H9 (cell line): ENCODE measurements around the gene VPS13A. TPM values are rescaled to one million over a fixed set of nuclear protein-coding genes. Genes with fewer than 3 reads are reported as not detected.

ENCODE experiments used
- DNase-seq: peaks from one replicate; pipeline ENCODE4 v3.0.0-alpha.2; 2017
- H2AFZ ChIP-seq: one replicate; pipeline ENCODE4 v1.6.1; 2013; ENCODE audit warnings: mild to moderate bottlenecking, low read length, control low read depth, moderate library complexity
- H2AK5ac ChIP-seq: 2 replicates; pipeline ENCODE4 v1.6.1; 2013; ENCODE audit warnings: low read length, control low read depth, mixed read lengths; ENCODE audit not compliant: insufficient read length
- H2BK120ac ChIP-seq: one replicate; pipeline ENCODE4 v1.6.1; 2013; ENCODE audit warnings: low read depth, mild to moderate bottlenecking, low read length, control low read depth, inconsistent platforms; ENCODE audit not compliant: poor library complexity, severe bottlenecking
- H2BK12ac ChIP-seq: 2 replicates; pipeline ENCODE4 v1.6.1; 2013; ENCODE audit warnings: low read length, control low read depth, mixed read lengths, low read depth; ENCODE audit not compliant: insufficient read length
- H2BK15ac ChIP-seq: 2 replicates; pipeline ENCODE4 v1.6.1; 2013; ENCODE audit warnings: low read depth, low read length, control low read depth
- H2BK20ac ChIP-seq: one replicate; pipeline ENCODE4 v1.6.1; 2013; ENCODE audit warnings: low read depth, mild to moderate bottlenecking, low read length, control low read depth, inconsistent platforms; ENCODE audit not compliant: poor library complexity, severe bottlenecking
- H2BK5ac ChIP-seq: 2 replicates; pipeline ENCODE4 v1.6.1; 2013; ENCODE audit warnings: low read length, control low read depth, mixed read lengths; ENCODE audit not compliant: insufficient read length
- H3K14ac ChIP-seq: 2 replicates; pipeline ENCODE4 v1.6.1; 2013; ENCODE audit warnings: low read length, control low read depth; ENCODE audit not compliant: insufficient read depth
- H3K18ac ChIP-seq: 2 replicates; pipeline ENCODE4 v1.6.1; 2013; ENCODE audit warnings: low read depth, mild to moderate bottlenecking, mixed read lengths, low read length, control low read depth; ENCODE audit not compliant: insufficient read length
- H3K23ac ChIP-seq: 2 replicates; pipeline ENCODE4 v1.6.1; 2013; ENCODE audit warnings: low read length, control low read depth, mixed read lengths, low read depth; ENCODE audit not compliant: insufficient read length
- H3K23me2 ChIP-seq: 2 replicates; pipeline ENCODE4 v1.6.1; 2013; ENCODE audit warnings: low read depth, mild to moderate bottlenecking, mixed read lengths, low read length, control low read depth; ENCODE audit not compliant: insufficient read length, poor library complexity, severe bottlenecking
- H3K27ac ChIP-seq: 2 replicates; pipeline ENCODE4 v1.5.1; 2013; ENCODE audit warnings: low read length, control low read depth, mixed read lengths, low read depth; ENCODE audit not compliant: insufficient read length
- H3K27me3 ChIP-seq: 2 replicates; pipeline ENCODE4 v1.6.1; 2013; ENCODE audit warnings: low read length, control low read depth, inconsistent platforms; ENCODE audit not compliant: insufficient read depth
- H3K4ac ChIP-seq: 2 replicates; pipeline ENCODE4 v1.6.1; 2013; ENCODE audit warnings: low read depth, mild to moderate bottlenecking, control low read depth, inconsistent platforms, low read length, moderate library complexity
- H3K4me1 ChIP-seq: 2 replicates; pipeline ENCODE4 v1.6.1; 2013; ENCODE audit warnings: low read length, control low read depth, inconsistent platforms; ENCODE audit not compliant: insufficient read depth
- H3K4me2 ChIP-seq: 2 replicates; pipeline ENCODE4 v1.6.1; 2013; ENCODE audit warnings: low read length, control low read depth, mixed read lengths; ENCODE audit not compliant: insufficient read length, insufficient read depth
- H3K56ac ChIP-seq: 2 replicates; pipeline ENCODE4 v1.6.1; 2013; ENCODE audit warnings: low read depth, mild to moderate bottlenecking, mixed read lengths, low read length, control low read depth; ENCODE audit not compliant: insufficient read length
- H3K79me1 ChIP-seq: 2 replicates; pipeline ENCODE4 v1.6.1; 2013; ENCODE audit warnings: low read depth, mild to moderate bottlenecking, moderate library complexity, low read length, control low read depth, inconsistent platforms; ENCODE audit not compliant: insufficient read depth, poor library complexity, severe bottlenecking
- H3K79me2 ChIP-seq: 2 replicates; pipeline ENCODE4 v1.6.1; 2013; ENCODE audit warnings: low read length, control low read depth, inconsistent platforms; ENCODE audit not compliant: insufficient read depth
- H3K9ac ChIP-seq: 2 replicates; pipeline ENCODE4 v1.6.1; 2013; ENCODE audit warnings: low read length, control low read depth, mixed read lengths; ENCODE audit not compliant: insufficient read length; ENCODE audit errors: extremely low read depth
- H3K9me3 ChIP-seq: one replicate; pipeline ENCODE4 v1.6.1; 2013; ENCODE audit warnings: low read depth, low read length, inconsistent platforms; ENCODE audit not compliant: control insufficient read depth
- H3T11ph ChIP-seq: one replicate; pipeline ENCODE4 v1.6.1; 2013; ENCODE audit warnings: mild to moderate bottlenecking, low read length, control low read depth, inconsistent platforms
- H4K20me1 ChIP-seq: one replicate; pipeline ENCODE4 v1.6.1; 2013; ENCODE audit not compliant: control insufficient read depth, insufficient read length, insufficient read depth
- H4K5ac ChIP-seq: 2 replicates; pipeline ENCODE4 v1.6.1; 2013; ENCODE audit warnings: low read depth, mild to moderate bottlenecking, mixed read lengths, low read length, control low read depth; ENCODE audit not compliant: insufficient read length
- H4K8ac ChIP-seq: replicated peaks from 2 replicates; pipeline ENCODE4 v1.6.1; 2013; ENCODE audit warnings: low read length, control low read depth, mixed read lengths, low read depth; ENCODE audit not compliant: insufficient read length
- H4K91ac ChIP-seq: 2 replicates; pipeline ENCODE4 v1.6.1; 2013; ENCODE audit warnings: low read depth, mild to moderate bottlenecking, moderate library complexity, mixed read lengths, low read length, control low read depth; ENCODE audit not compliant: insufficient read length
- H3K27ac Mint-ChIP-seq, 3 experiments: 2 replicates in 2 of 3; 3 replicates in 1 of 3; pipeline ENCODE4 v1.8.0; 2020 to 2021; ENCODE audit warnings: mixed read lengths in 3 of 3, mild to moderate bottlenecking in 1 of 3, moderate library complexity in 1 of 3
- H3K27me3 Mint-ChIP-seq: 2 replicates; pipeline ENCODE4 v1.8.0; 2021; ENCODE audit warnings: low read depth, mild to moderate bottlenecking, moderate library complexity, mixed read lengths
- H3K36me3 Mint-ChIP-seq, 3 experiments: 2 replicates in 2 of 3; 3 replicates in 1 of 3; pipeline ENCODE4 v1.8.0; 2020 to 2021; ENCODE audit warnings: low read depth in 3 of 3, mixed read lengths in 3 of 3; ENCODE audit not compliant: insufficient read depth in 1 of 3
- H3K4me1 Mint-ChIP-seq, 2 experiments: 2 replicates each; pipeline ENCODE4 v1.8.0; 2020; ENCODE audit warnings: mixed read lengths in 2 of 2
- H3K4me3 Mint-ChIP-seq, 2 experiments: 2 replicates in 1 of 2; 3 replicates in 1 of 2; pipeline ENCODE4 v1.8.0; 2020 to 2021; ENCODE audit warnings: mild to moderate bottlenecking in 2 of 2, mixed read lengths in 2 of 2, moderate library complexity in 1 of 2
- H3K9me3 Mint-ChIP-seq, 2 experiments: 2 replicates in 1 of 2; 3 replicates in 1 of 2; pipeline ENCODE4 v1.8.0; 2020; ENCODE audit warnings: mild to moderate bottlenecking in 2 of 2, mixed read lengths in 2 of 2, moderate library complexity in 1 of 2
- WGBS: extraction: QIAGEN DNeasy Blood & Tissue Kit; methylation state at CpG from one replicate; pipeline ENCODE4 v1.1.7; 2013; ENCODE audit warnings: missing lambda C conversion rate, low lambda C conversion rate, mixed read lengths; ENCODE audit not compliant: insufficient read length; ENCODE audit errors: extremely low coverage; 5-methylcytosine and 5-hydroxymethylcytosine counted together
- total RNA-seq: library from RNA; stranded (reverse); gene quantifications from 2 replicates; pipeline ENCODE4 v1.2.1, GENCODE V29; 2021
- TF ChIP-seq, protein P1 (sequence below): fragments of 200-600 bp; sonication (generic); conservative IDR thresholded peaks from 3 replicates; pipeline ENCODE4 v1.8.0; 2021; ENCODE audit warnings: antibody characterized with exemption, mild to moderate bottlenecking

VPS13A gene
- total RNA-seq, 1 experiment from 2014 or later = 34.0 TPM

DNA sequence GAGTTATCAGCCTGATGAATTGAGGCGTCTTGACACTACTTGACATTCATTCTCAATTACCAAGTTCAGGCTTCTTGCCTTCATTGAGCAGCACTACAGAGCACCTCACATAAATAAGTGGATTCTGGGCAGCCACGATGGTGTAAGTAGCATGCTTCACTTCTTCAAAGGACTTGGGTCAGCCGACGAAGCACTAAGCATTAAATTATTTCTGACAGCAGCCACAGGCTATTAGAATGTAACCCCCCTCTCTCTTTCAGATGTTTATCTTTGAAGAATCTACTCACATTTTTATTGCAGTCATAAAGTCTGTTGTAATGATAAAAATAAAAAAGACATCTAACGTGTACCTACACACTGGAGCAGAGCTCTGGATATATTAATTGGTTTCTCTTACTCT is 45.9 kb upstream of the VPS13A start:
- Mint-ChIP-seq H3K27ac (no peak overlapping the region), H3K4me1 (peaks cover 24 to 30% of the 10 kb centered on the region in 2 experiments), H3K36me3 (peaks cover 0 to 14% (median 12%) of the 10 kb centered on the region in 3 experiments), H3K27me3 (peaks cover 2% of the 10 kb centered on the region), H3K9me3 (peaks cover 19% of the 10 kb centered on the region in 2 experiments), H3K4me3 (no peak overlapping the region)
- H2AK5ac ChIP-seq = no peak overlapping the region
- no peak for DNase-seq
- no peak overlapping the region for H3K18ac ChIP-seq
- no peak overlapping the region for H2BK20ac ChIP-seq
- H3K9ac ChIP-seq = no peak overlapping the region
- H2BK12ac ChIP-seq = no peak overlapping the region
- H3K4me2 ChIP-seq = no peak overlapping the region
- no peaks in the 10 kb centered on the region for H3K23me2 ChIP-seq
- no peak overlapping the region for H4K91ac ChIP-seq
- TF ChIP-seq, protein P1, sequence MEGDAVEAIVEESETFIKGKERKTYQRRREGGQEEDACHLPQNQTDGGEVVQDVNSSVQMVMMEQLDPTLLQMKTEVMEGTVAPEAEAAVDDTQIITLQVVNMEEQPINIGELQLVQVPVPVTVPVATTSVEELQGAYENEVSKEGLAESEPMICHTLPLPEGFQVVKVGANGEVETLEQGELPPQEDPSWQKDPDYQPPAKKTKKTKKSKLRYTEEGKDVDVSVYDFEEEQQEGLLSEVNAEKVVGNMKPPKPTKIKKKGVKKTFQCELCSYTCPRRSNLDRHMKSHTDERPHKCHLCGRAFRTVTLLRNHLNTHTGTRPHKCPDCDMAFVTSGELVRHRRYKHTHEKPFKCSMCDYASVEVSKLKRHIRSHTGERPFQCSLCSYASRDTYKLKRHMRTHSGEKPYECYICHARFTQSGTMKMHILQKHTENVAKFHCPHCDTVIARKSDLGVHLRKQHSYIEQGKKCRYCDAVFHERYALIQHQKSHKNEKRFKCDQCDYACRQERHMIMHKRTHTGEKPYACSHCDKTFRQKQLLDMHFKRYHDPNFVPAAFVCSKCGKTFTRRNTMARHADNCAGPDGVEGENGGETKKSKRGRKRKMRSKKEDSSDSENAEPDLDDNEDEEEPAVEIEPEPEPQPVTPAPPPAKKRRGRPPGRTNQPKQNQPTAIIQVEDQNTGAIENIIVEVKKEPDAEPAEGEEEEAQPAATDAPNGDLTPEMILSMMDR = no peak
- H3T11ph ChIP-seq = no peak overlapping the region
- H3K14ac ChIP-seq = no peak overlapping the region
- no peak overlapping the region for H2BK5ac ChIP-seq
- no peaks in the 10 kb centered on the region for H4K20me1 ChIP-seq
- no peak overlapping the region for H3K4ac ChIP-seq
- no peaks in the 10 kb centered on the region for H3K27me3 ChIP-seq
- no peaks in the 10 kb centered on the region for H3K79me1 ChIP-seq
- no peak overlapping the region for H4K5ac ChIP-seq
- H3K23ac ChIP-seq = no peak overlapping the region
- no peak overlapping the region for H4K8ac ChIP-seq
- no CpG with 5 or more reads among the region's 5 CpGs for WGBS
- no peak overlapping the region for H3K56ac ChIP-seq
- no peak overlapping the region for H2BK15ac ChIP-seq
- no peaks in the 10 kb centered on the region for H3K9me3 ChIP-seq
- no peak overlapping the region for H2BK120ac ChIP-seq
- H3K79me2 ChIP-seq = no peaks in the 10 kb centered on the region
- H3K4me1 ChIP-seq = peaks cover 3% of the 10 kb centered on the region; the same call in 1 of the 2 replicates
- H3K27ac ChIP-seq = no peak overlapping the region
- no peak overlapping the region for H2AFZ ChIP-seq
